Ramos (cell line): ENCODE results near the gene AGAP9.
"Not testable (repeated sequence)": the region's sequence is repeated elsewhere in the genome, so short reads cannot be mapped to it uniquely, and the experiment has no call there.

ENCODE experiments used
- in situ Hi-C: fragments of 300-500 bp; cut with MboI; formaldehyde crosslinking; loops from one replicate; pipeline ENCODE4 v1.14.3; 2022; ENCODE audit warnings: low sequenced_read_pairs; ENCODE audit not compliant: unreplicated experiment

AGAP9 gene

DNA sequence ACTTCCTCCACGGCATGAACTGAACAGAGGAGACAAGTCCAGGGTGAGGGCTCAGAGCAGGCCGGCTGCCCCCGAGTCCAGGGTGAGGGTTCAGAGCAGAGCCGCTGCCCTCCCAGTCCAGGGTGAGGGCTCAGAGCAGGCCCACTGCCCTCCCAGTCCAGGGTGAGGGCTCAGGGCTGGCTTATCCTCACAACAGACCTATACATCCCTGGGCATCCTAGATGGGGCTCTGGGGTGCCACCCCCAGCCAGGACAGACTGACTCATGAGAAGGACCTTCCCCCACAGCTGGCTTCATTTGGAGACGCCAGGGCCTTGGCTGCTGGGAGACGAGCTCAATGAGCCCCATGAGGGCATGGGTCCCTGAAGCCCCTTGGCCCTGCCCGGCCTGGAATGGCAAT lies 33.8 kb downstream of the AGAP9 start:
- in situ Hi-C loops = not testable (repeated sequence)

DNA sequence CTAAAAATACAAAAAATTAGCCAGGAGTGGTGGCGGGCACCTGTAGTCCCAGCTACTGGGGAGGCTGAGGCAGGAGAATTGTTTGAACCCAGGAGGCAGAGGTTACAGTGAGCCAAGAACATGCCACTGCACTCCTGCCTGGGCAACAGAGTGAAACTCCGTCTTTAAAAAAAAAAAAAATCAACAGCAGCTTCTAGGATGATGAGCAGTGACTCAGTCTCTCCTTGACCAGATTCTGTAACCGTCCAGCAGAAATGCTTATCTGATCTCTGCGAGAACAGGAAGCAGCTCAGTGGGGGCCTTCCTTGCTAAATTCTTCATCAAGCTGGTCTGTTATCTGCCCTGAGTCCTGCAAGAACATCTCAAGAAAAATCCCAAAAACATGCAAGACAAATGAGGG lies 37.5 kb downstream of the AGAP9 start:
- in situ Hi-C loops = not testable (repeated sequence)

DNA sequence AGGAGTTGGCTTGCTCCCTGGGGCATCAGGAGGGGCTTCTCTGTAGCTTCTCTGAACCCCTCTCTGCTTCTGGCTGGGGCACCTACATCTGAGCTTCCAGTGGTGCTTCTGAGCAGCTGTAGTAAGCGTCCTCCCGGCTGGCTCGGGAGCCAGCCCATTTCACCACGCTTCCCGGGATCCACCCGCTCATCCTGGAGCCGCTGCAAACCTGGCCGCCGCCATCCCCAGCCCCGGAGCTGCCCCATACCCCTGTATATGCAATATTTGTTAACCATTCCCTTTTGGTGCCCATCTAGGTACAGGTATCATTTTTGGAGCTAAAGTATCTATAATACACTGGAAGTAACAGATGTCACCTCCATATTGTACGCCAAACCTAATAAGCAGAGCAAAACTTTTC lies 38.7 kb downstream of the AGAP9 start:
- in situ Hi-C loops = not testable (repeated sequence)

DNA sequence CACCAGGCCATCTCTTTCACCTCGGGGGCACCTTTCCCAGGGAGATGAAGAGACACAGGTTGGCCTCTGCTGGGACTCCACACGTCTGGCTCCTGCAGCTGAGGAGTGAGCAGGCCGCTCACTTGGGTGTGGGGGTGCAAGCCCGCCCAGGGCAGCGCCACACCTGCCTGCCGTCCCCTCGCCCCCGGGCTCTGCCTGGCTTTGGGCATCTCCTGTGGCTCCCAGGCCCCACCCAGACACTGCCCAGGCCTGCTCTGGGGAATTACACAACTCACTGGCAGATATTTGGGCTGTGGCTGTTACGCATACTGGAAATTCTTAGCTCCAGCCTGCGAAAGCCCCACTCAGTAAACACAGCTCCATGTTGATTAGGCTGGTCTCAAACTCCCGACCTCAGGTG lies 39.5 kb downstream of the AGAP9 start, which contains the start of gene ANXA8:
Gene ANXA8 (minus strand): TSS at position 193 of the 400 bp plus-strand sequence. CDS start 182 bp downstream, at position 11.
- in situ Hi-C loops = not testable (repeated sequence)

DNA sequence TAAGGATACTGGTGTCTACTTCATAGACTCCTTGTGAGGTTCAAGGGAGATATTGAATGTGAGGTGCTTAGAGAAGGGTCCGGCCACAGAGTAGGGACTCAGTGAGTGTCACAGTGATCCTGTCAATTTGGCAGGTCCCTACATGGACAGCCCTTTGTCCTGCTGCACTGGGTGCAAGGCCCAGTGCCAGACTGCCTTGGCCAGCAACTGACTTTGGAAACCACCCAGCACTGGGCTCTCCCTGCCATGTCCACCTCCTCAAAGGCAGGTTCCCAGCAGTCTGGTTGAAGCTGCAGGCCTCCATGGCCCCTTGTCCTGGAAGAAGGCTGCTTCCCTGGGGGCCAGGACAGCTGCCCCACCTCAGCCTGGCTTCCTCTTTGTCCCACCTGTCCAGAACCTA lies 41.1 kb downstream of the AGAP9 start:
- in situ Hi-C loops = not testable (repeated sequence)

DNA sequence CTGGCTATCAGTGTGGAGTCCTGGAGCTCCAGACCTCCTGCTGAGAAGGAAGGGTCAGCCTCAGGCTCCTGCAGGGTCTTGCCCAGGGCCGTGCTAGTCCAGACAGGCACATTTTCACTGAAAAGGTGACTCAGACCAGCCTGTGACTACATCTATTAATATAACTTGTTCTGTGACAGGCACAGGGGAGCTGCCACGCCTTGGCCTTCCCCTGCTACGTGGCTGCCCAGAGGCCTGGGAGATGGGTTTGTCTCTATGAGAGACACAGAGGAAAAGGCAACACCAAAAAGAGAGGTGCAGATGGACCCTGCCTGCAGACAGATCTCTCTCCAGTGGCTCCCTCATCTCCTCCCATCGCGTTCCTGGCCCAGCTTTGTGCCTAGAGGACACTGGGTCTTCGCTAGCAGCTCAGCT lies 41.7 kb downstream of the AGAP9 start:
- in situ Hi-C loops = not testable (repeated sequence)

DNA sequence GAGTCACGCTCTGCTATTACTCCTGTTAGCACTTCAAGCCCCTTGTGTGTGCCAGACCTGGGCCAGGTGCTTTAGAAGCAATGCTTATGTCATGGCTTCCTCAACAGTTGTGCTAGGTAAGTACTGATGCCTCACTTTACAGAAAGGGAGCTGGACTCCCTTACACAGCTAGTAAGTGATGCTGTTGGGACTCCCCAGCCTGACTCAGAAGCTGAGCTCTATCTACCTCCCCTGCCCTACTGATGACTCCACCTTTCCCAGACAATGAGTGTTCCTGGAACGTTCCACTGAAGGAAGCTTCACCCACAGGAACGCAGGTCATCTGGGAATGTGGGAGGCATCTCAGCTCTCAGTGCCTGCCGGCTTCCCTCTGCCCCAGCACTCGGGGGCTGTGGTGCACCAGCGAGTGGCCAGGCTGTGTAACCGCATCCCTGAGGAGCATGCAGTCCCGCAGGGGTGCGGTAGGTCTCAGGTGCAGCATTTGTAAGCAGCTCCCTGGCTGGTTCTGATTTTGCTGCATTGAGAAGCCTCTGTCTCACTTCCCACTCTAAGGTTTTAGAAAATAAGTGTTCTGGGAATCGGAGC lies 42.2 kb downstream of the AGAP9 start:
- in situ Hi-C loops = not testable (repeated sequence)

DNA sequence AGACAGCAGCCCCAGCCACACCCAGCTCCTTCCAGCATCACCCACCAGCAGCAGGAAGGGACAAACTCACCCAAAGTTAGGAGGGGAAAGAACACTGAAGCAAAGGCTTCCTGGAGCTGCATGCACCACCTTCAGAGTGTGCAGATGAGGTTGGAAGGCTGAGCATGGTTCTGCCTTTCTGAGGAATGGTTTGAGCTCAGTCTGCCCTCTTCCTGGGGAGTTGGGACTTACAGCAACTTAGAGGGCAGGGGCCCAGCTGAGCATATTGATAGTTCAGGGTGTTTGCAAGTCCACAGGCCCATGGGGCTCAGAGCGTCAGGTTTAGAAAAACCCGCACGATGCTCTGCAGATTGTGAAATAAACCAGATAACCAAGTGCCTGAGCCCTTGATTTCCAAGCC lies 43.3 kb downstream of the AGAP9 start:
- in situ Hi-C loops = not testable (repeated sequence)

DNA sequence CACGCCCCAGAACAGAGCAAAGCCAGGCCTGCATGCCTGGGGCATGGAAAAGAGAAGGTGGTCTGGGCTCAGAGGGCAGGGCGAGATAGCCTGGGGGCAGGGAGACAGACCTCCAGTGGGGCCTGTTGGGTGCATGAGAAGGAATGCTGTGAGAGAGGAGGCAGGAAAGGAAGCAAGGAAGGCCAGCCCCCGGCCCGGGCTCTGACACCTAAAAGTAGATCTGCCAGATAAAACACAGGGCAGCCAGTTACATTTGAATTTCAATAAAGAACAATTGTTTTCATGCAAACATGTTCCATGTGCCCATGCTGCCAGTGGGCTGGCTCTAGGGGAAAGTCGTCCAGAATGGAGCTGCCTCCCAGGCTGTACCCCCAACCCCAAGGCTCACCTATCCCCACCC lies 45.3 kb downstream of the AGAP9 start:
- in situ Hi-C loops = not testable (repeated sequence)

DNA sequence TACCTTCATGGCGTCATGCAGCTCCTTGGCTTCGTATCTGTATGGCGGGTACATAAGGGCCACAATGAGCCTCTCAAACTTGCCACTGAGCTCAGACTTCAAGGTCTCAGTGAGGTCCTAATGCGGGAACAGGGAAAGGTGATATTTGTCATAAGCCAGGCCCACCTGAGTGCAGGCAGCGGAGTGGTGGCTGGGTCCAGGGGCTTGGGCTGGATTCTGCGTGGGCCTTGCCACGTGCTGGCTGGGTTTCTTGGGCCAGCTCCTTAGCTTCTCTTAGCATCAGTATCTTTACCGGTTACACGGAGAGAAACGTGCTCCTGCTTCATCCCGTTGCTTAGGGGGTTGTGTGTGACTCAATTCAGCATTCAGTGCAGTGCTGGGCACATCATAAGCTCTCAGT lies 46.4 kb downstream of the AGAP9 start:
- in situ Hi-C loops = not testable (repeated sequence)

DNA sequence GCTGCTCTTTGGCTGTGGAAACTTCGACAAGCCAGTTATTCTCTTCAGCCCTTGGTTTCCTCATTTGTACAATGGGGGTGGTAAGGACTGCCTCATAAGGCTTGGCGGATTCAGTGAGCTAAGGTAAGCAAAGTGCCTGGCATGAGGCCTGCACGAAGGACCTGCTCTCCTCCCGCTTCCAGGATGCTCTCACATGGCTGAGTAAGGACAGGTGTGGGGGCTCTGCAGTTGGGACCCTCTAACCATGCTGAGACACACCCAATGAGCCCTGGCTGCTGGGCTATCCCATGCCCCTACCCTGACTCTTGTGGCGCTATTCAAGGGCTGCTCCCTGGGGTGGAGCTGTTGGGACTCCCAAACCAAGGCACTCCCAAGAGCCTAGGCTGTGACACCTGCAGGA lies 48.3 kb downstream of the AGAP9 start:
- in situ Hi-C loops = not testable (repeated sequence)

DNA sequence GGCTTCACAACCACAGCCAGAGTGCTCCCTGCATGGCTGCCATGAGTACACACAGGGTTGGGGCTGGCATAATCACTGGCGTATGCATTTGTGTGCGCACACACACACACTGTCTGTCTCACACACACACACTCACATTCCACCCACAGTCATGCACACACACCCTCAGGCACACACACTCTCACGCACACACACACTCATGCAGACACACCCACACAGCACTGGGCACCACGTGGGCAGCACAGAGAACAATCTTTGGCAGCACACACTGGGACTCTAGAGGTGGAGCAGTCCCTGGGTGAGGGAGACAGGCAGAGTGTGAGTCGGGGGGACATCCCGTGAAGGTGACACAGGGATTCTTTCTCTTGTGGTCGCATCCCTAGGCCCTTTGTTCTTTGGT lies 49.9 kb downstream of the AGAP9 start:
- in situ Hi-C loops = not testable (repeated sequence)

DNA sequence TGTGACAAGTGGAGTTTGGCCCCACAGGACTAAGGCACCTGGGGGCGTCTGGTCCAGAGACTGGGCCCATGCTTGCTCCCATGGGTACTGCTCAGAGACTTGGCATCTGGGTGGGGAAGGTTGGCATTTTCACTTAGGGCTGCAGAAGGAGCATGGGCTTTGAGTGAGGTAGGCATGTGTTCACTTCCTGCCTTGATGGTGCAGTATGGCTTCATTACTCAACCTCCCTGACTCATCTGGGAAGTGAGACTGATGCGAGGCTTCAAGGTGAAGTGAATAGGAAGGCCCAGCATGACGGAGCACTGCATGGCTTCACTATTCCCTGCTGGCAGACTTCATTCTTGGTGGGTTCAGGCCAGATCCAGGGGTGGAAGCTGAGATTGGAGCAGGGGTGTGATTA lies 50.8 kb downstream of the AGAP9 start:
- in situ Hi-C loops = not testable (repeated sequence)

DNA sequence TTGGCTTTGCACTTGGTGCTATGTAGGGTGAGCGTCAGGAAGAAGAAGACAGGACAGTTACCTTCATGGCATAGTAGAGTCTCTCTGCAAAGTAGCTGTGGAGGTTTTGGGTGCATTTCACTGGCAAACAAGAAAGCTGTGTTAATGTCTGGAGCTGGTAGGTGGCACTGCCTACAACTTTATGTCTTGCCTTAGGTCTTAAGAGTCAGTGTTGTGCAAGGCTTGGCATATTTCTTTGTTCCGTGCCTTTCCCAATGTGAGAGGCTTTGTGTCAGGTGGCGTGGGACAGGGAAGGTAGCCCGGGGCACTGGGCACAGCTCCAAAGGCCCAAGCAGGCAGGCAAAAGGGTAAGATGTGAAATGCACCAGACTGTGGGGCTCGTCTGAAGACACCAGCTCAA lies 51.4 kb downstream of the AGAP9 start:
- in situ Hi-C loops = not testable (repeated sequence)

DNA sequence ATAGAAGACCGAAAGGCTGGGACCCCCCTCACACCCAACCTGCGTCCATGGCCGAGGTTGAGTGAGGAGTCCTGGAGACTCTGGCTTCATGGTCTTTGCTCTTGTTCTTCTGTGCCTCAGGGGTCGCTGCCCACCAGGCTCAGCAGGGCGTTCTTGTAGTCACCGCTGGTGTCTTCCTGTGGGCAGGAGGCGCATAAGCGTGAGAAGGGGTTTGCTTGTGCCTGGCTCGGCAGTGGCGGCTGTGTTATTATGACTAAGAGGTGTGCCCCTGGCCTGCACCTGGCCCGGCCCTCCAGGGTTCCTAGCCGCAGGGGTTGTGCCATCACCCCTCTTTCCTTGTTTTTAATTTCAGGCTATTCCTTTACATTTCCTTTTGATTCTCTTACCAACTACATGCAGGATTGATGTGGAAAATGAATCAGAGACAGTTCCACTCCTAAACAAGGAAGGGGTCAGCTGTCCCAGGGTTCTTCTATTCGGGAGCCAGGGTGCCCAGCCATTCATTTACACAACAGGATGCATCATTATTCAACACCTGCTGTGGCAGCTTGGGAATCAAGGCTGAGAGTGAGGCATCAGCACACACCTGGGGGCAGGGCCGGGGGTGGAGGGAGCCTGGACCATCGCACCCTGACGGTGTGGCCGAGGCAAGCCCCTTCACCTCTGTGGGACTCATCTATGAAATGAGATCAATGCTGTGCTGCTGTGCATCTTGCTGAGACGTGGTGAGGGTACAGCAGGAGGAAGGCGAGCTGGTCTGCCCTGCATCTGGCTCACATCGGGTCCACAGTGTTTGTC lies 54.5 kb downstream of the AGAP9 start:
- in situ Hi-C loops = not testable (repeated sequence)

DNA sequence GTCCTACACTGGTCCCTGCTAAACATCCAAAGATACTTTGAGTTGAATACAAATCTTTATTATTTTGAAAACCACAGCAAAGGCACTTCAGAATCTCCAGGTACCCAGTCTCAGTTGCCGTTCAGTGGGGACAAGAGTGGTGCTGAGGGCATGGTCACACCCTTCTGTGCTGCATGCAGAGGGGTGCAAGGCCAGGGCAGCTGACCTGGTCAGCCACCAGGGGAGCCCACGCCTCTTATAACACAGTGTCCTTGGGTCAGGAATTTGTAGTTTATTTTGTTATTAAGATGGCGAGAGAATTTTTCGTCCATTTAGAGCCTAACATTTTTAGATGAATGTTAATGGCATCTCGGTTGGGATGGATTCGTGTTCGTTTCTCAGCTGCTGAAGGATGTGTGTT lies 55.5 kb downstream of the AGAP9 start:
- in situ Hi-C loops = not testable (repeated sequence)

DNA sequence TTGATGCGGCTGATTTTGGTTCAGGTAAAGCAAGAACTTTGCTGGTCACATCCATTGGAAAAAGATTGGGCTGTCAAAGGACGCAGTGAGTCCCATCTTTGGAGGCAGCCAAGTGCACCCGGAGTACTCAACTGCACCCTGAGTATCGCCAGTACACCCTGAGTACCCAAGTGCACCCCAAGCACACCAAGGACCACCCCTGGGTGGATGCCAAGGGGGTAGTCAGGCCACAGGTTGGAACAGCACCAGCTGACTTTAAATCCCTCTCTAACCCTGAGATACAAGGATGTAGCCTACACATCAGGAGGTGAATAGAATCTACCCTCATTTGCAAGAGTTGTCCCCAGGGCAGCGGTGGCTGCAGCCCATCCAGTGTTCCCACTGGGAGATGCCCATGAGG lies 56.0 kb downstream of the AGAP9 start:
- in situ Hi-C loops = not testable (repeated sequence)

DNA sequence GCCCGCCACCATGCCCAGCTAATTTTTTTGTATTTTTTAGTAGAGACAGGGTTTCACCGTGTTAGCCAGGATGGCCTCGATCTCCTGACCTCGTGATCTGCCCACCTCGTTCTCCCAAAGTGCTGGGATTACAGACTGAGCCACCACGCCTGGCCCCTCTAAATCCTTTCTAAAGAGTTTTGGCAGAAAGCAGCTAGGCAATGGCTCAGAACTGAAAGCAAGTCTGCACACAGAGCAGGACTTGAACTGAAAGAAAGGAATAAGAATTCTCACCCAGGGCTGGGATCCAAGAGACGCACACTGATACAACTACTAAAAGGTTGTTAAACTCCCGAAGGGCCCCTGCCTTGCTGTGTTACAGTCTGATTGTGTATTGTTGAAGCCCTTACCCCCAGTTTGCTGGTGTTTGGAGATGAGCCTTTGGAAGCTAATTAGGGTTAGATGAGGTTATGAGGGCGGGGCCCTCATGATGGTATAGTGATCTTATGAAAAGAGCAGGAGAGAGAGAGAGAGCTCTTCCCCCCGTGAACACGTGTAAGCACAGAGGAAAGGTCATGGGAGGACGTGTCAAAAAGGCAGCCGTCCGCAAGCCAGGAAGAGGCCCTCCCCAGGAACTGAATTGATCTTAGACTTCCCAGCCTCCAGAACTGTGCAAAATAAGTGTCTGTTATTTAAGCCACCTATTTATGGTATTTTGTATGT lies 58.1 kb downstream of the AGAP9 start:
- in situ Hi-C loops = not testable (repeated sequence)

DNA sequence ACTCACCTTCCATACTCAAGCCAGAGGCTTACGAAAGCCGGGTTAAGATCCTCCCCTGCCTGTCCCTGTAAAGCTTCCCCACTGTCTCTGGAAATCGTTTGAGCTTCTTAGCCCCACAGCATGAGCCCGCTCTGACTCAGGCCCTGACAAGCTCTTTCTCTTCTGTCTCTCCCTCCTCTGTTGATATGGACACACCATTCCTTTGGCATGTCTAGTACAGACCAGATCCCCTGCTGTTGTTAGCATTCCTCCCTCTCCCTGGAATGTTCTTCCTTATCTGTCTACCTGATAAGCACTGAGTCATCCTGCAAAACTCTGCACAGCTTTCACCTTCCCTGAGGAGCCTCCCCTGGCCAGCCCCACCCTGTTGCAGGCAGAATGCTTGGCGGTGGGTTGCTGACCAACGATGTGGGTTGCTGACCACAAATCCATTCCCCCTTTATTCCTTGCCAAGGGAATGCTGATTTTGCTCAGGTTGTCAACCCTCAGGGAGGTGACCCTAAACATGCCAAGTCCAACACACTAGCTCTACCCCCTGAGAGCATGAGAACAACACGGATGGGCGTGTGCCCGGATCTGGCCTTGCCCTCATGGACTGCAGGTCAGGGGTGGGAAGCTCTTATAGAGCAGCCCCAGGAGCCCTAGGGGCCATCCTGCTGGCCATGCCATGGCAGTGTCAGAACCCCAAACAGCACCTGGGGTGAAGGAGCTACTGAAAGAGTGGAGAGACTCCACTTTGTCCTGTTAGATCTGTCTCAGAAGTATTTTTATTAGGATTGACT lies 60.7 kb downstream of the AGAP9 start:
- in situ Hi-C loops = not testable (repeated sequence)

DNA sequence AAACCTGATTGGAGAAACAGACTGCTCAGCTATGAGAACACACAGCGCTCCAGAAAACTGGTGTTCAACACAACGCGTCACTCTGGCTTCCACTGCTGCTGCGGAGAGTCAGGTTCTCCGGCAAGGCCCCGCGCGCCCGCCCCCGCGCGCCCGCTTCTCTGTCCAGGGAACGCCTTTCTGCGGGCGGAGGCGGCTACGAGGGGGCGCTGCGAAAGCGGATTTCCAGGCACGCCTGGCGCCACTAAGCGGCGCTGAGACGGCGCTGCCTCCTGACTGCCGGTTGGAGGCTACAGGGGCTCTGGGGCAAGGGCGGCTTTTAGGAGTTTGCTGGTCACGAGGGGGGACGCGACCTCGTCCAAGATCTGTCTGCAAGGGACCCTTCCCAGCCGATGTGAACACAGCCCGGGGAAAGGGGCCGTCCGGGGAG lies 62.2 kb downstream of the AGAP9 start:
- in situ Hi-C loops = not testable (repeated sequence)
